ENCODE data around the gene MC3R. TPM values are rescaled to one million over a fixed set of nuclear protein-coding genes. Genes with fewer than 3 reads are reported as not detected.

Gene MC3R
- total RNA-seq, 4 donors from 2014 or later, result not detected

GRCh38 chr20:56229812-56230211 lies 18.7 kb upstream of the MC3R start:
- no peaks in the 10 kb centered on the region for H3K27me3 ChIP-seq
- no peak for DNase-seq (ENCODE audit: low spot score in 2 of 2)
- no peak overlapping the region for H3K4me3 ChIP-seq
- no peaks in the 10 kb centered on the region for H3K36me3 ChIP-seq
- TF ChIP-seq POLR2A (IDR thresholded peaks at IDR 0.05) (no peak), POLR2AphosphoS5 (IDR thresholded peaks at IDR 0.05) (no peak), CTCF (IDR thresholded peaks at IDR 0.05) (no peak), EP300 (IDR thresholded peaks at IDR 0.05) (no peak)
- H3K9me3 ChIP-seq, result peaks cover 6% of the 10 kb centered on the region
- no peak overlapping the region for H3K27ac ChIP-seq
- no peaks in the 10 kb centered on the region for H3K4me1 ChIP-seq

- H3K9me3 ChIP-seq, result peaks cover 6% of the 10 kb centered on the region
- no peaks in the 10 kb centered on the region for H3K36me3 ChIP-seq
- no peak for DNase-seq (ENCODE audit: low spot score in 2 of 2)
- no peaks in the 10 kb centered on the region for H3K27me3 ChIP-seq
- H3K4me1 ChIP-seq, result no peaks in the 10 kb centered on the region
- 96% methylated on average over 3 of the region's 3 CpGs for WGBS
- H3K27ac ChIP-seq, result no peak overlapping the region
- no peak overlapping the region for H3K4me3 ChIP-seq
- TF ChIP-seq CTCF (IDR thresholded peaks at IDR 0.05), result no peak
- TF ChIP-seq POLR2AphosphoS5 (IDR thresholded peaks at IDR 0.05), result no peak
- TF ChIP-seq POLR2A (IDR thresholded peaks at IDR 0.05), result no peak
- TF ChIP-seq EP300 (IDR thresholded peaks at IDR 0.05), result no peak
Observed at GRCh38 chr20:56234110-56234509, 14.4 kb upstream of the MC3R start.

GRCh38 chr20:56237335-56237734 lies 11.2 kb upstream of the MC3R start:
- TF ChIP-seq CTCF (IDR thresholded peaks at IDR 0.05) (no peak), POLR2AphosphoS5 (IDR thresholded peaks at IDR 0.05) (no peak), POLR2A (IDR thresholded peaks at IDR 0.05) (no peak), EP300 (IDR thresholded peaks at IDR 0.05) (no peak)
- Histone ChIP-seq H3K4me1 (no peaks in the 10 kb centered on the region), H3K27me3 (no peaks in the 10 kb centered on the region), H3K27ac (no peak overlapping the region), H3K36me3 (no peaks in the 10 kb centered on the region), H3K9me3 (peaks cover 6% of the 10 kb centered on the region), H3K4me3 (no peak overlapping the region)
- no peak for DNase-seq (ENCODE audit: low spot score in 2 of 2)

- Histone ChIP-seq H3K9me3 (no peaks in the 10 kb centered on the region), H3K4me3 (no peak overlapping the region), H3K27ac (no peak overlapping the region), H3K36me3 (no peaks in the 10 kb centered on the region), H3K4me1 (no peaks in the 10 kb centered on the region), H3K27me3 (peaks cover 29% of the 10 kb centered on the region)
- no peak for TF ChIP-seq CTCF (IDR thresholded peaks at IDR 0.05)
- no peak for TF ChIP-seq POLR2AphosphoS5 (IDR thresholded peaks at IDR 0.05)
- no peak for TF ChIP-seq EP300 (IDR thresholded peaks at IDR 0.05)
- TF ChIP-seq POLR2A (IDR thresholded peaks at IDR 0.05), result no peak
- whole genome bisulfite sequencing, result 15% methylated on average over 6 of the region's 6 CpGs
- no peak for DNase-seq (ENCODE audit: low spot score in 2 of 2)
Observed at GRCh38 chr20:56244259-56244658, 4.3 kb upstream of the MC3R start.

GRCh38 chr20:56245761-56246160 lies 2.8 kb upstream of the MC3R start:
- H3K4me3 ChIP-seq, result no peak overlapping the region
- H3K9me3 ChIP-seq, result no peaks in the 10 kb centered on the region
- H3K4me1 ChIP-seq, result no peaks in the 10 kb centered on the region
- H3K27ac ChIP-seq, result no peak overlapping the region
- peaks cover 38% of the 10 kb centered on the region for H3K27me3 ChIP-seq
- 9% methylated on average over 3 of the region's 3 CpGs for WGBS
- DNase-seq (ENCODE audit: low spot score in 2 of 2), result no peak
- no peaks in the 10 kb centered on the region for H3K36me3 ChIP-seq
- TF ChIP-seq EP300 (IDR thresholded peaks at IDR 0.05), result no peak
- no peak for TF ChIP-seq POLR2A (IDR thresholded peaks at IDR 0.05)
- TF ChIP-seq CTCF (IDR thresholded peaks at IDR 0.05), result no peak
- no peak for TF ChIP-seq POLR2AphosphoS5 (IDR thresholded peaks at IDR 0.05)
